Neutrophil (primary cell): ENCODE data around the gene CCDC88A.
"Not testable (repeated sequence)": the region's sequence is repeated elsewhere in the genome, so short reads cannot be mapped to it uniquely, and the experiment has no call there.

Experiments
- H3K27ac ChIP-seq: fragments of 200-600 bp; sonication (generic); 2 replicates; pipeline ENCODE4 v1.5.1; 2016; ENCODE audit warnings: mild to moderate bottlenecking, moderate library complexity
- H3K27me3 ChIP-seq: fragments of 200-600 bp; sonication (generic); 2 replicates; pipeline ENCODE4 v1.6.0; 2016; ENCODE audit warnings: mild to moderate bottlenecking
- H3K36me3 ChIP-seq: fragments of 200-600 bp; sonication (generic); 2 replicates; pipeline ENCODE4 v1.5.1; 2017
- H3K4me1 ChIP-seq, 2 experiments: fragments of 200-600 bp in 1 of 2; sonication (generic) in 1 of 2; 1 replicate in 1 of 2; 2 replicates in 1 of 2; pipeline versions ENCODE4 v1.5.1 to v1.6.1; 2013 to 2016; ENCODE audit warnings: low read depth in 1 of 2, low read length in 1 of 2, mild to moderate bottlenecking in 1 of 2, moderate library complexity in 1 of 2; ENCODE audit not compliant: control insufficient read depth in 1 of 2, insufficient read depth in 1 of 2
- H3K4me3 ChIP-seq, 2 experiments: fragments of 200-600 bp in 1 of 2; sonication (generic) in 1 of 2; 1 replicate in 1 of 2; 2 replicates in 1 of 2; pipeline ENCODE4 v1.5.1; 2013 to 2016; ENCODE audit warnings: low read depth in 1 of 2, low read length in 1 of 2, mild to moderate bottlenecking in 1 of 2, moderate library complexity in 1 of 2
- H3K9me3 ChIP-seq: fragments of 200-600 bp; sonication (generic); 2 replicates; pipeline ENCODE4 v1.5.1; 2016
- TF ChIP-seq, protein P1 (sequence below): fragments of 200-600 bp; sonication (generic); IDR thresholded peaks from 2 replicates; pipeline ENCODE4 v1.5.1; 2016; ENCODE audit warnings: antibody characterized with exemption

CCDC88A gene

DNA sequence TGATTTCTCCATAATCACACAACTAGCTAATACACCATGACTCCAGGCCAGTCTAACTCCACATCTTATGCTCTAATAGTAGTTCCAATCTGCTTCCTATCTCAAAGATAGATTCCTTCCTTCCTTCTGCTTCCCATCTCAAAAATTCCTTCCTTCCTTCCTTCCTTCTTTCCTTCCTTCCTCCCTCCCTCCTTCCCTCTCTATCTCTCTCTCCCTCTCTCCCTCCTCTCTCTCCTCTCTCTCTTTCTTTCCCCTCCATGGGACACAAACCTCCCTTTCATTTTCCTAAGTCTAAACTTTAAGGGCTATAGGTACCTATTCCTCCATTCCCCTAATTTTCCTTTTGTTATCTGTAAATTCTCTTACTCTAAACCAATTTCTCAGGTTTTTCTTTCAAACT, 62.5 kb downstream of the CCDC88A start:
- Histone ChIP-seq H3K9me3 (no peaks in the 10 kb centered on the region), H3K4me1 (no peaks in the 10 kb centered on the region), H3K4me3 (no peak overlapping the region), H3K27me3 (no peaks in the 10 kb centered on the region), H3K27ac (no peak overlapping the region), H3K36me3 (peaks cover 6% of the 10 kb centered on the region)
- TF ChIP-seq, protein P1, sequence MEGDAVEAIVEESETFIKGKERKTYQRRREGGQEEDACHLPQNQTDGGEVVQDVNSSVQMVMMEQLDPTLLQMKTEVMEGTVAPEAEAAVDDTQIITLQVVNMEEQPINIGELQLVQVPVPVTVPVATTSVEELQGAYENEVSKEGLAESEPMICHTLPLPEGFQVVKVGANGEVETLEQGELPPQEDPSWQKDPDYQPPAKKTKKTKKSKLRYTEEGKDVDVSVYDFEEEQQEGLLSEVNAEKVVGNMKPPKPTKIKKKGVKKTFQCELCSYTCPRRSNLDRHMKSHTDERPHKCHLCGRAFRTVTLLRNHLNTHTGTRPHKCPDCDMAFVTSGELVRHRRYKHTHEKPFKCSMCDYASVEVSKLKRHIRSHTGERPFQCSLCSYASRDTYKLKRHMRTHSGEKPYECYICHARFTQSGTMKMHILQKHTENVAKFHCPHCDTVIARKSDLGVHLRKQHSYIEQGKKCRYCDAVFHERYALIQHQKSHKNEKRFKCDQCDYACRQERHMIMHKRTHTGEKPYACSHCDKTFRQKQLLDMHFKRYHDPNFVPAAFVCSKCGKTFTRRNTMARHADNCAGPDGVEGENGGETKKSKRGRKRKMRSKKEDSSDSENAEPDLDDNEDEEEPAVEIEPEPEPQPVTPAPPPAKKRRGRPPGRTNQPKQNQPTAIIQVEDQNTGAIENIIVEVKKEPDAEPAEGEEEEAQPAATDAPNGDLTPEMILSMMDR: no peak

DNA sequence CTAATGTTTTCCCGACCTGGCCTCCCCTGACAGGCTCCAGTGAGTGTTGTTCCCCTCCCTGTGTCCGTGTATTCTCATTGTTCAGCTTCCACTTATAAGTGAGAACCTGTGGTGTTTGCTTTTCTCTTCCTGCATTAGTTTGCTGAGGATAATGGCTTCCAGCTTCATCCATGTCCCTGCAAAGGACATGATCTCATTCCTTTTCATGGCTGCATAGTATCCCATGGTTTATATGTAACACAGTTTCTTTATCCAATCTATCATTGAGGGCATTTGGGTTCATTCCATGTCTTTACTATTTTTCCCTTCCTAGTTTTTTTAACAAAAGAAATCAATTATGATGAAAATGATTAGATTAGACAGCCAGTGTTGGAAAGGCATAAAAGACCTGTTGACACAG, 63.5 kb downstream of the CCDC88A start:
- H3K27me3 ChIP-seq, H3K9me3 ChIP-seq, H3K27ac ChIP-seq, H3K4me1 ChIP-seq, H3K4me3 ChIP-seq: not testable (repeated sequence)
- peaks cover 14% of the 10 kb centered on the region for H3K36me3 ChIP-seq

DNA sequence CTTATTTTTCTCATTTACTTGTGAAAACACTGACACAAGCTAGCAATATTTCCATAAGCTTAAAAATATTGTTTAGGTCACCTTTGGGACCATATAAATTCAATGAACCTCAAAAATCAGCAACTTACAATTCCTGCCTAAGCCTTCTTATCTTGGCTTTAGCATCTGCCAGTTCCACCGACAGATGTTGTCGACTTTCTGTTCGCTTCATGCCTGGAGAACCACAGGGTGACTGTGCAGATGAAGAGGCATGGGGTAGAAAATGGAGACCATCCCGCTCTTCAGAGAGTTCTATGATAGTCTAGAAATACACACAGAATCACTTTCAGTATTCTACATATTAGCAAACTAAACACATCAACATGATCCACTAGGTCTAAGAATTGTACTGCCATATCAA, 64.2 kb downstream of the CCDC88A start:
- H3K4me1 ChIP-seq: no peaks in the 10 kb centered on the region
- H3K27me3 ChIP-seq: no peaks in the 10 kb centered on the region
- H3K9me3 ChIP-seq: no peaks in the 10 kb centered on the region
- H3K27ac ChIP-seq: no peak overlapping the region
- H3K36me3 ChIP-seq: peaks cover 14% of the 10 kb centered on the region
- H3K4me3 ChIP-seq: no peak overlapping the region
- TF ChIP-seq, protein P1: no peak

DNA sequence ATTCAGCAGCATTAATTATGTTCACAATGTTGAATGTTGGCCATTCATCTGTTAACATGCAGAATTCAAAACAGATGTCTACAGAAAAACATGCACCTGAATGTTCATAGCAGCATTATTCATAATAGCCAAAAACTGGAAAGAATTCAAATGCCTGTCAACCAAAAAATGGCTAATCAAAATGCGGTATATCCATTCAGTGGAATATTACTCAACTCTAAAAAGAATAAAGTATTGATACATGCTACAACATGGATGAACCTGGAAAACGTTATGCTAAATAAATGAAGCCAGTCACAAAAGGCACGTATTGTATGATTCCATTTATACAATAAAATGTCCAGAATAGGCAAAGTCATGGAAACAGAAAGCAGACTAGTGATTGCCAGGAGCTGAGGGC, 68.0 kb downstream of the CCDC88A start:
- H3K9me3 ChIP-seq: no peaks in the 10 kb centered on the region
- H3K27me3 ChIP-seq: no peaks in the 10 kb centered on the region
- no peak overlapping the region for H3K4me3 ChIP-seq
- TF ChIP-seq, protein P1: no peak
- H3K27ac ChIP-seq: no peak overlapping the region
- H3K36me3 ChIP-seq: peaks cover 21% of the 10 kb centered on the region
- H3K4me1 ChIP-seq: no peaks in the 10 kb centered on the region

DNA sequence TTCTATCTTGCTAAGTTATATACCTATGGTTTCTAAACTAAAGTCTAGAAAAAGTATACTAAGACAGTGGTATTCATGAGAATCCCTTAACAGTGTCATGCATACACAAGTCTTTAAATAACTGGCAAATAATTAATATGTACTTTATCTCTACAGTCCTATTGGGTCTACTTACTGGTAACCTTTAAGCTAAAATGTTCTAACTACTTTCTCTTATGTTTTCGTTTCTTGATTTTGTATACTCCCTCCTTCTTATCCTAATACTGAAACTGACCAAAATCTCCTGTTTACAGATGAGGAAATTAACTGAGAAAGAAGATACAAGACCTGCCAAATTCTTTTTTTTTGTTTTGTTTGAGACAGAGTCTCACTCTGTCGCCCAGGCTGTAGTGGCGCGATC, 74.6 kb downstream of the CCDC88A start:
- Histone ChIP-seq H3K27me3 (no peaks in the 10 kb centered on the region), H3K9me3 (no peaks in the 10 kb centered on the region), H3K36me3 (peaks cover 10% of the 10 kb centered on the region), H3K4me3 (no peak overlapping the region), H3K4me1 (no peaks in the 10 kb centered on the region), H3K27ac (no peak overlapping the region)
- TF ChIP-seq, protein P1: no peak

DNA sequence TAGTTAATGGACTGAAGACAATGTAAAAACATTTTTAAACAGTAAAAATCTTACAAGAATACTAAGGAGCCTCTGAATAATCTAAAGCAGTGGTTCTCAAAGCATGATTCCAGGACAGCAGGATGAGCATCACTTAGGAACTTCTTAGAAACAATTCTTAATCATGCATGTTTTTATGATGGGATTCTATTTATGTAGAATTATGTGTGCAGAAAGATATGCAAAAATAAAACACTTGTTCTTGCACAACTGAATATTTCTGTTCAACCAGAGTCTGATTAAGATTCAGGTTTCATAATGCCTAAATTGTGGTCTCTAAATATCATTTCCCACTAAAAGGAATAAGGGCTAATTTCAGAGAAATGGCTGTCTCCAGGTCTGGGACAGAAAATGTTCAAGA, 81.4 kb downstream of the CCDC88A start:
- H3K4me1 ChIP-seq: no peaks in the 10 kb centered on the region
- H3K36me3 ChIP-seq: peaks cover 4% of the 10 kb centered on the region
- H3K9me3 ChIP-seq: no peaks in the 10 kb centered on the region
- TF ChIP-seq, protein P1: no peak
- H3K27me3 ChIP-seq: no peaks in the 10 kb centered on the region
- H3K4me3 ChIP-seq: no peak overlapping the region
- H3K27ac ChIP-seq: no peak overlapping the region
